RKO (cell line): ENCODE data around the gene BRMS1L.
"Not testable (repeated sequence)": the region's sequence is repeated elsewhere in the genome, so short reads cannot be mapped to it uniquely, and the experiment has no call there.

Experiments used
- DNase-seq: peaks from one replicate; pipeline ENCODE4 v3.0.0-alpha.2; 2016; ENCODE audit warnings: low spot score

The BRMS1L gene

GRCh38 chr14:35821564-35822411 lies 4.3 kb upstream of the BRMS1L start:
- peak; percentile 74 for DNase-seq

GRCh38 chr14:35822501-35822900 lies 3.6 kb upstream of the BRMS1L start:
- DNase-seq: no peak

- DNase-seq: not testable (repeated sequence)
Observed at GRCh38 chr14:35824446-35825165, 1.5 kb upstream of the BRMS1L start.

GRCh38 chr14:35825968-35826217 lies 245 bp upstream of the BRMS1L start:
- no peak for DNase-seq

- no peak for DNase-seq
Observed at GRCh38 chr14:35826952-35827416, 846 bp downstream of the BRMS1L start.

GRCh38 chr14:35827678-35828472 lies 1.7 kb downstream of the BRMS1L start:
- DNase-seq: no peak

- no peak for DNase-seq
Observed at GRCh38 chr14:35829449-35829848, 3.3 kb downstream of the BRMS1L start.

- DNase-seq: no peak
Observed at GRCh38 chr14:35835208-35835982, 9.3 kb downstream of the BRMS1L start.

GRCh38 chr14:35841704-35842103 lies 15.6 kb downstream of the BRMS1L start:
- not testable (repeated sequence) for DNase-seq

GRCh38 chr14:35842245-35842644 lies 16.1 kb downstream of the BRMS1L start:
- DNase-seq: not testable (repeated sequence)

- DNase-seq: no peak
Observed at GRCh38 chr14:35844494-35844893, 18.4 kb downstream of the BRMS1L start.

- DNase-seq: no peak
Observed at GRCh38 chr14:35847636-35848035, 21.5 kb downstream of the BRMS1L start.

GRCh38 chr14:35849122-35849521 lies 23.0 kb downstream of the BRMS1L start:
- DNase-seq: no peak

- DNase-seq: no peak
Observed at GRCh38 chr14:35851823-35852222, 25.7 kb downstream of the BRMS1L start.

- no peak for DNase-seq
Observed at GRCh38 chr14:35853225-35853624, 27.1 kb downstream of the BRMS1L start.

- DNase-seq: no peak
Observed at GRCh38 chr14:35854696-35855270, 28.6 kb downstream of the BRMS1L start.

GRCh38 chr14:35855876-35856481 lies 29.8 kb downstream of the BRMS1L start:
- no peak for DNase-seq

GRCh38 chr14:35858521-35859209 lies 32.5 kb downstream of the BRMS1L start:
- peak; percentile 19 for DNase-seq

GRCh38 chr14:35861204-35861868 lies 35.2 kb downstream of the BRMS1L start:
- DNase-seq: no peak
